RPMI8226 (cell line): ENCODE data around the gene TBX6.
A peak's percentile ranks its signal among the peaks of the same experiment; 100 is the strongest.

ENCODE experiments used
- DNase-seq: peaks from one replicate; pipeline ENCODE4 v3.0.0-alpha.2; 2015

Gene TBX6

GRCh38 chr16:30086291-30087140 lies 5.2 kb downstream of the TBX6 start:
- DNase-seq = no peak

- DNase-seq = no peak
Measured at GRCh38 chr16:30085820-30086219, 5.9 kb downstream of the TBX6 start.

- no peak for DNase-seq
Measured at GRCh38 chr16:30085247-30085646, 6.5 kb downstream of the TBX6 start.

- DNase-seq = no peak
Measured at GRCh38 chr16:30084816-30085159, 6.9 kb downstream of the TBX6 start.

- DNase-seq = no peak
Measured at GRCh38 chr16:30084096-30084815, 7.5 kb downstream of the TBX6 start.

- no peak for DNase-seq
Measured at GRCh38 chr16:30083216-30084055, 8.3 kb downstream of the TBX6 start.

- no peak for DNase-seq
Measured at GRCh38 chr16:30082545-30083090, 9.1 kb downstream of the TBX6 start.

GRCh38 chr16:30079480-30079879 lies 12.2 kb downstream of the TBX6 start:
- no peak for DNase-seq

- DNase-seq = no peak
Measured at GRCh38 chr16:30078744-30079143, 13.0 kb downstream of the TBX6 start.

- no peak for DNase-seq
Measured at GRCh38 chr16:30077656-30078055, 14.1 kb downstream of the TBX6 start.

- DNase-seq = peak; percentile 54
Measured at GRCh38 chr16:30076276-30076791, 15.4 kb downstream of the TBX6 start.

GRCh38 chr16:30075503-30076275 lies 16.0 kb downstream of the TBX6 start, which contains the start of gene PPP4C:
Gene PPP4C, plus strand, starts transcription at chr16:30075994. Its CDS starts 384 bp downstream, at chr16:30076378.
- DNase-seq = peak; percentile 96

GRCh38 chr16:30070490-30070889 lies 21.2 kb downstream of the TBX6 start:
- DNase-seq = no peak

- DNase-seq = no peak
Measured at GRCh38 chr16:30069611-30070462, 21.9 kb downstream of the TBX6 start.

- peak; percentile 57 for DNase-seq
Measured at GRCh38 chr16:30068750-30069610, 22.7 kb downstream of the TBX6 start.

GRCh38 chr16:30068333-30068732 lies 23.4 kb downstream of the TBX6 start:
- DNase-seq = no peak

GRCh38 chr16:30067584-30067916 lies 24.2 kb downstream of the TBX6 start:
- DNase-seq = no peak

- DNase-seq = no peak
Measured at GRCh38 chr16:30066761-30067583, 24.8 kb downstream of the TBX6 start.
